ENCODE results near the gene ZFHX2. TPM values are rescaled to one million over a fixed set of nuclear protein-coding genes. Genes with fewer than 3 reads are reported as not detected.

The ZFHX2 gene
- total RNA-seq, 1 donor from 2014 or later, result 16.4 TPM

DNA sequence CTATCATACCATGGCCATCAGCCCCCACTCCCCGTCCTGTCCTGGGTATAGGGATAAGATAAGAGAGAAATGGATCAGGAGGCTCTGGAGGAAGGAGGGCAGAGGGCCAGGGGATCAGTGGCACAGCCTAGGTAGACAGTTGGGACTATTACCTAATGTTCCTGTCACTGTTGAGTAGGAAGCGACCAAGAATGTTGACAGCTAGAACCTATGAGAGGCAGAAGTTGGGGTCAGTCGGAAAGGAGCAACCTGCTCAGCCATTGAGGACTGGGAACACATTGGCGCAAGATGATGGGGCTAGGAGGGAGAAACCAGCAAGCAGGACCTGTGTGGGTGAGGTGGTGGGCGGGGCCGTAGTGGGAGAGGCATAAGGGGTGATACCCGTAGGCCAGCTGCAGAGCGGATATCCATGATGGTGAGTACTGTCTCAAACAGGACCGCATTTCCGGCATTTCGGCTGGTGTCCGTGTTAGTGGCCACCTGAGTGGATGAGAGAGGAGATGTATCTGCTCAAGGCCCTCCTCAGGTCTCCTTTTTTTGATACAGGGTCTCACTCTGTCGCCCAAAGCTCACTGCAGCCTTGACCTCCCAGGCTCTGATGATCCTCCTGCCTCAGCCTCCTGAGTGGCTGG lies 12.7 kb upstream of the ZFHX2 start:
- H3K27me3 Mint-ChIP-seq, result peaks cover 3% of the 10 kb centered on the region
- H3K9me3 Mint-ChIP-seq (ENCODE audit: low read depth), result no peaks in the 10 kb centered on the region
- peak overlapping the region; percentile 40 for H3K4me3 Mint-ChIP-seq (ENCODE audit: low read depth)
- H3K36me3 Mint-ChIP-seq (ENCODE audit: insufficient read depth), result peaks cover 17% of the 10 kb centered on the region
- peaks cover 15% of the 10 kb centered on the region for H3K4me1 Mint-ChIP-seq (ENCODE audit: low read depth)
- DNase-seq (ENCODE audit: low spot score, unreplicated experiment), result no peak
- TF ChIP-seq, protein P1, sequence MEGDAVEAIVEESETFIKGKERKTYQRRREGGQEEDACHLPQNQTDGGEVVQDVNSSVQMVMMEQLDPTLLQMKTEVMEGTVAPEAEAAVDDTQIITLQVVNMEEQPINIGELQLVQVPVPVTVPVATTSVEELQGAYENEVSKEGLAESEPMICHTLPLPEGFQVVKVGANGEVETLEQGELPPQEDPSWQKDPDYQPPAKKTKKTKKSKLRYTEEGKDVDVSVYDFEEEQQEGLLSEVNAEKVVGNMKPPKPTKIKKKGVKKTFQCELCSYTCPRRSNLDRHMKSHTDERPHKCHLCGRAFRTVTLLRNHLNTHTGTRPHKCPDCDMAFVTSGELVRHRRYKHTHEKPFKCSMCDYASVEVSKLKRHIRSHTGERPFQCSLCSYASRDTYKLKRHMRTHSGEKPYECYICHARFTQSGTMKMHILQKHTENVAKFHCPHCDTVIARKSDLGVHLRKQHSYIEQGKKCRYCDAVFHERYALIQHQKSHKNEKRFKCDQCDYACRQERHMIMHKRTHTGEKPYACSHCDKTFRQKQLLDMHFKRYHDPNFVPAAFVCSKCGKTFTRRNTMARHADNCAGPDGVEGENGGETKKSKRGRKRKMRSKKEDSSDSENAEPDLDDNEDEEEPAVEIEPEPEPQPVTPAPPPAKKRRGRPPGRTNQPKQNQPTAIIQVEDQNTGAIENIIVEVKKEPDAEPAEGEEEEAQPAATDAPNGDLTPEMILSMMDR (IDR thresholded peaks at IDR 0.05; ENCODE audit: unreplicated experiment), result no peak
- no peak overlapping the region for H3K27ac Mint-ChIP-seq

DNA sequence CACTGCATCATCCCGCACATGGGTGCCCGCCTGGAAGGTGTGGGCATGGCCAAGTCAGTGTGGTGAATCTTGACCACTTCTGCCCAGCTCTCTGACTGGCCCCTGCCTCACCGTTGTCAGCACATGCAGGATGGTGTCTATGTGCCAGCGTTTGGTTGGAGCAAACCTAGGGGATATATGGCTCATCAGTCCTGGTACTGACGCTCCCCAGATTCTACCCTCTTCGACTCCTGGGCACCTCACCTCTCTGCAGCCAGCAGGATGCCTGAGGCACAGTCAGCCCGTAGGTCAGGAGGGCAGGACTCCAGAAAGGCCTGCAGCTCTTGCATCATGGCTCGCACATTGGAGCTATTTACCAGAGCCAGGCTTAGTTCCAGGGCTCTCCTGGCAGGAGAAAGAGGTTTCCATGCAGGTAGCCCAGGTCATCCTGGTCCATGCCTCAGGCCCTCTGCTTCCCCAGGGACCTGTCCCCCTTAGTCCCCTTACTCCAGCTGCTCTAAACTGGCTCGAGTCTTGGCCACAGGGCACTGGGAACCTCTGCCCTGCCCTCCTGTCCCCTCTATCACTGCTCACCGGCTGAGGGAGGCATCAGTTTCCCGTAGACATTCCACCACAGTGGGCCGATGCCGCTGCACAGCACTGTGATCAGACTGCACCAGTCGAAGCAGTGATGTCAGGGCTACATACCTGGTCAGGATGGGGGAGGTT lies 12.1 kb upstream of the ZFHX2 start:
- peaks cover 17% of the 10 kb centered on the region for H3K36me3 Mint-ChIP-seq (ENCODE audit: insufficient read depth)
- no peak overlapping the region for H3K4me3 Mint-ChIP-seq (ENCODE audit: low read depth)
- TF ChIP-seq, protein P1 (IDR thresholded peaks at IDR 0.05; ENCODE audit: unreplicated experiment), result no peak
- DNase-seq (ENCODE audit: low spot score, unreplicated experiment), result no peak
- peaks cover 14% of the 10 kb centered on the region for H3K4me1 Mint-ChIP-seq (ENCODE audit: low read depth)
- no peak overlapping the region for H3K27ac Mint-ChIP-seq
- no peaks in the 10 kb centered on the region for H3K9me3 Mint-ChIP-seq (ENCODE audit: low read depth)
- H3K27me3 Mint-ChIP-seq, result no peaks in the 10 kb centered on the region

DNA sequence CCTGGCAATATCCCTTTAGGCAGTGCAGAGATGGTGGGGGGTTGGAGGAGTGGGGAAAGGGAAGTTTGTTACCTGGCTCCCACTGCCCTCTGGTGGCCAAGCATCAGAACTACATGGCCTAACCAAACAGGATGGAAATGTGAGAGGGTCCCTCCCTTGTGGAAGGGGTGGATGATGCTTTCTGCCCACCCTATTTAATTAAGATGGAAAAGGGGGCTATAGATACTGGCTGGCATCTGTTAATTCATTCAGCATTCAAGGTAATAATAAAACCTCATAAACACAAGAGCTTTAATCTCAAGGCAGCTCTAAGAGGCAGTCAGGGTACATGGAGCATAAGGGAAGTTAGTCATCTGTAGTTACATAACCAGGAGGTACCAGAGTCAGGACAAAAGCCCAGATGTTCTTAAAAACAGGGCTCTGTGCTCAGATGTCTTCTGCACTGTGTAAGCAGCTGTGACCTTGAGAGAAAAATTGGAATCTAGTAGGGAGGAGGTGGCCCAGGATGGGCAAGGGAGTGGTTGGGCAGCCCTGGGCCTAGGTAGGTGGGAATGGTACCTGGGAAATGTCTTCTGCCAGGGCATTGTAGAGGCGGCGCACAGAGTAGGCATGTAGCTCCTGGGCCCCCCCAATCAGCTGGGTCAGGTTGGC lies 11.4 kb upstream of the ZFHX2 start:
- H3K36me3 Mint-ChIP-seq (ENCODE audit: insufficient read depth), result peaks cover 17% of the 10 kb centered on the region

DNA sequence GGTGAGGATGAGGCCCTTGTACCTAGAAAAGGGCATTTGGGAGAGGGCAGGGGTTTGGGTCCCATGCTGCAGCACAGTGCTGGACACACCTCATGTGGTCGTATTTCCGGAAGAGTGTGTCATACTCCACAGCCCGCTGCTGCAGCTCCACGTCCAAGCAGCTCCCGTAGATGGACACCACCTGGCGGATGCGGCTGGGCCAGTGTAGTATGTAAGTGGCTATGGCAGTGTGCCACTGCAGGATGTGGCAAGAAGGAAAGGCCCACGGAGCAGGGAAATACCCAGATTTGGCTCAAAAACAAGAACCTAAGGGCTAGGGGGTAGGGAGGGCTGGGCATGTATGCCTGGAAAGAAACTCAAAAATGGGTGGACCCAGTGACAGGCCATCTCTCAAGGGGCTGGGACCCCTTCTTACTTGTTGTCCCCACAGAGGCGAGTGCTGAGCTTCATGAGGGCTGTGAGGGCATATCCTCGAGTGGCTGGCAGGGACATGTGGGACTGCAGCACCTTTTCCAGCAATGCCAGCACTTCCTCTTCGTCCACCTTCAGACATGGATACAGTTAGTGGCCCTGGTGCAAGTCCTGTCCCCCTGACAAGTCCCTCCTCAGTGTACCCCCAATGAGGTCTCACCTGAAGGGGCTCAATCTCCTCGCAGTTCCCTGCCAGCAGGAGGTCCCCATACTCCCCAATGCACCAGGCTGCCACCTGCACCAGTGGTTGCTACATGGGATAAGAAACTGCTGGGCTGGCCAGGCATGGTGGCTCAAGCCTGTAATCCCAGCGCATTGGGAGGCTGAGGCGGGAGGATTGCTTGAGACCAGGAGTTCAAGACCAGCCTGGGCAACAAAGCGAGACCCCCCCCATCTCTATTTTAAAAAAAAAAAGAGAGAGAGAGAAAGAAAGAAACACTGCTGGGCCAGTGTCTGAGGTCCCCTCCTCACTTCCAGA lies 10.6 kb upstream of the ZFHX2 start:
- Mint-ChIP-seq H3K27ac (no peak overlapping the region), H3K36me3 (ENCODE audit: insufficient read depth) (peaks cover 16% of the 10 kb centered on the region), H3K9me3 (ENCODE audit: low read depth) (no peaks in the 10 kb centered on the region), H3K4me1 (ENCODE audit: low read depth) (peaks cover 10% of the 10 kb centered on the region), H3K27me3 (no peaks in the 10 kb centered on the region), H3K4me3 (ENCODE audit: low read depth) (no peak overlapping the region)
- no peak for DNase-seq (ENCODE audit: low spot score, unreplicated experiment)
- TF ChIP-seq, protein P1 (IDR thresholded peaks at IDR 0.05; ENCODE audit: unreplicated experiment), result no peak

More for the DNA sequence above, 11.4 kb upstream of the ZFHX2 start:
- H3K4me1 Mint-ChIP-seq (ENCODE audit: low read depth), result peaks cover 10% of the 10 kb centered on the region
- no peaks in the 10 kb centered on the region for H3K9me3 Mint-ChIP-seq (ENCODE audit: low read depth)
- DNase-seq (ENCODE audit: low spot score, unreplicated experiment), result peak; percentile 67
- H3K27ac Mint-ChIP-seq, result peak overlapping the region; percentile 47
- H3K27me3 Mint-ChIP-seq, result no peaks in the 10 kb centered on the region
- H3K4me3 Mint-ChIP-seq (ENCODE audit: low read depth), result no peak overlapping the region
- TF ChIP-seq, protein P1 (IDR thresholded peaks at IDR 0.05; ENCODE audit: unreplicated experiment), result peak; percentile 93

Data from progenitor cell of endocrine pancreas (in vitro differentiated cells).